Measurements from ENCODE around the gene GNAL. TPM values are rescaled to one million over a fixed set of nuclear protein-coding genes. Genes with fewer than 3 reads are reported as not detected.
A peak's percentile ranks its signal among the peaks of the same experiment; 100 is the strongest.

GNAL gene
- total and polyA plus RNA-seq, 2 donors from 2014 or later: 1.8 to 9.7 TPM

DNA sequence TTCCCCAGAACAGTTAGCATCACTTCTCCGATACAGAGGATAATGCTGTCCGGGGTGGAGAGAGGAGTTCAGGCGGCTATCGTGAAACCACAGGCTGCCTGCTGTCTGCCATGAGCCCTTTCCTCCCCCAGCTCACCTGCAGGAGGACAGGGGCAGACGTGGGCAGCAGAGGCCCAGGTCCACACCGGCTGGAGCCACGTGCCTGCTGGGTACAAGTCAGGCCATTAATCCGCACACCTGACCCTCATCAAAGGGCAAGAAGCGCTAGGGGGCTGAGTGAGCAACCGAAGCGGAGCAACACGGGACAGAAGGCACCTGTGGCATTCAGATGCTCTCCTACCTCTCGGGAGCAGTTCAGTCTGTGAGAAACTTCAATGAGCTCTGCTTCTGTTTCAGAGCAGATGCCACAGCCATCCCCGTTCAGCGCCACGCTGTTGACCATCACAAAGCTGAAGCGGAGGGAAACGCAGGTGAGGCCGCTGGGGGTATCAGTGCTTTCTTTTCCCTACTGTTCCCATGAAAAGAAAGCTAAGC, 197.6 kb downstream of the GNAL start:
- no peak overlapping the region for H3K27ac ChIP-seq (ENCODE audit: low read depth in 2 of 2, low read length in 2 of 2)
- peak in 4 of 5 donors; percentile 43 to 51 (median 47) for DNase-seq
- TF ChIP-seq, protein P1, sequence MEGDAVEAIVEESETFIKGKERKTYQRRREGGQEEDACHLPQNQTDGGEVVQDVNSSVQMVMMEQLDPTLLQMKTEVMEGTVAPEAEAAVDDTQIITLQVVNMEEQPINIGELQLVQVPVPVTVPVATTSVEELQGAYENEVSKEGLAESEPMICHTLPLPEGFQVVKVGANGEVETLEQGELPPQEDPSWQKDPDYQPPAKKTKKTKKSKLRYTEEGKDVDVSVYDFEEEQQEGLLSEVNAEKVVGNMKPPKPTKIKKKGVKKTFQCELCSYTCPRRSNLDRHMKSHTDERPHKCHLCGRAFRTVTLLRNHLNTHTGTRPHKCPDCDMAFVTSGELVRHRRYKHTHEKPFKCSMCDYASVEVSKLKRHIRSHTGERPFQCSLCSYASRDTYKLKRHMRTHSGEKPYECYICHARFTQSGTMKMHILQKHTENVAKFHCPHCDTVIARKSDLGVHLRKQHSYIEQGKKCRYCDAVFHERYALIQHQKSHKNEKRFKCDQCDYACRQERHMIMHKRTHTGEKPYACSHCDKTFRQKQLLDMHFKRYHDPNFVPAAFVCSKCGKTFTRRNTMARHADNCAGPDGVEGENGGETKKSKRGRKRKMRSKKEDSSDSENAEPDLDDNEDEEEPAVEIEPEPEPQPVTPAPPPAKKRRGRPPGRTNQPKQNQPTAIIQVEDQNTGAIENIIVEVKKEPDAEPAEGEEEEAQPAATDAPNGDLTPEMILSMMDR (IDR thresholded peaks at IDR 0.05; ENCODE audit: borderline replicate concordance, extremely low read depth, insufficient read depth): no peak
- peaks cover 0 to 5% (median 4%) of the 10 kb centered on the region in 3 donors for H3K4me1 ChIP-seq (ENCODE audit: control insufficient read depth in 2 of 3, insufficient read depth in 2 of 3, low read depth in 1 of 3, low read length in 3 of 3)
- intact Hi-C loops (cut with DNase I): no loop called here
- no peak overlapping the region for H3K4me3 ChIP-seq (ENCODE audit: low read length in 3 of 3)
- H3K9me3 ChIP-seq (ENCODE audit: control insufficient read depth in 2 of 3, insufficient read depth in 1 of 3, low read length in 3 of 3): no peaks in the 10 kb centered on the region
- peaks cover 0 to 29% (median 15%) of the 10 kb centered on the region in 3 donors for H3K36me3 ChIP-seq (ENCODE audit: control insufficient read depth in 2 of 3, insufficient read depth in 3 of 3, low read length in 3 of 3)
- no peak for FAIRE-seq
- no peaks in the 10 kb centered on the region for H3K27me3 ChIP-seq (ENCODE audit: control insufficient read depth, insufficient read depth, low read length)
- H3K9ac ChIP-seq (ENCODE audit: low read length in 3 of 3): no peak overlapping the region

DNA sequence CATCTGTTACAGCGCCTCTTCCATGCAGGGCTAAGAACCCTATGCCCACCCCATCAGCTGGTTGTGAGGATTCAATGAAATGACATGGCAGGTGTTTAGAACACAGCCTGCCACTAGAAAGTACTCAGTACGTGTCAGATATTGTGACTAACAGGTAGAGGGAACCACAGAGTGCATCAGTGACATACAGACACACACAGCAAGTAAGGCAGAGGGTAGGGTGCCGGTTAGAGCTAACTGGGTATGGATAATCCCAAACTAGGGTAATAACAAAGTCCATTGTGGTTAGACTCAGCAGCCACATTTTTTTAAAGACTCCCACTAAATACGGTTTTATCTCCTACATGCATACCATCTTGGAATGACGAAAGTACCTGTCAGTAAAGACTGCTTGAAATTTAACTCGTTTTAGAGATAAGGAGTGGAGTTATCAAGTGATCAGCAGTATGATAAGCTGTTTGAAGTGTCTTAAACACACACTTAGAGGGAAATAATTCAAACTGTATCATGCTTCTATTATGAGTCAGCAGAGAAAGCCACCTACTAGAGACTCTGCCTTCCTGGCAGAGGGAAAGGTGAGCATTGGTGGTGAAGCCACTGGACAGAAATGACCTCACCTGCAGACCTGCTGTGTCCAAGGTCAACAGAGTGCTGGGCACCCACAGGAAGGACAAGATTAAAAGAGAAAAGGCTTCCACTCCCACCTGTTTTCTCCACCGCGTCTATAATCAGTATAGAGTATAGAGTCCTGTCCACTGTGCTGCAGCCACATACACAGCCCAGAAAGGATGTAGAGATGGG, 198.5 kb downstream of the GNAL start:
- peaks cover 0 to 29% (median 15%) of the 10 kb centered on the region in 3 donors for H3K36me3 ChIP-seq (ENCODE audit: control insufficient read depth in 2 of 3, insufficient read depth in 3 of 3, low read length in 3 of 3)
- peaks cover 0 to 5% (median 4%) of the 10 kb centered on the region in 3 donors for H3K4me1 ChIP-seq (ENCODE audit: control insufficient read depth in 2 of 3, insufficient read depth in 2 of 3, low read depth in 1 of 3, low read length in 3 of 3)
- H3K9ac ChIP-seq (ENCODE audit: low read length in 3 of 3): no peak overlapping the region
- TF ChIP-seq, protein P1 (IDR thresholded peaks at IDR 0.05; ENCODE audit: borderline replicate concordance, extremely low read depth, insufficient read depth): no peak
- H3K9me3 ChIP-seq (ENCODE audit: control insufficient read depth in 2 of 3, insufficient read depth in 1 of 3, low read length in 3 of 3): no peaks in the 10 kb centered on the region
- intact Hi-C loops (cut with DNase I): no loop called here
- no peak overlapping the region for H3K27ac ChIP-seq (ENCODE audit: low read depth in 2 of 2, low read length in 2 of 2)
- H3K4me3 ChIP-seq (ENCODE audit: low read length in 3 of 3): no peak overlapping the region
- H3K27me3 ChIP-seq (ENCODE audit: control insufficient read depth, insufficient read depth, low read length): no peaks in the 10 kb centered on the region
- DNase-seq: no peak
- FAIRE-seq: no peak

DNA sequence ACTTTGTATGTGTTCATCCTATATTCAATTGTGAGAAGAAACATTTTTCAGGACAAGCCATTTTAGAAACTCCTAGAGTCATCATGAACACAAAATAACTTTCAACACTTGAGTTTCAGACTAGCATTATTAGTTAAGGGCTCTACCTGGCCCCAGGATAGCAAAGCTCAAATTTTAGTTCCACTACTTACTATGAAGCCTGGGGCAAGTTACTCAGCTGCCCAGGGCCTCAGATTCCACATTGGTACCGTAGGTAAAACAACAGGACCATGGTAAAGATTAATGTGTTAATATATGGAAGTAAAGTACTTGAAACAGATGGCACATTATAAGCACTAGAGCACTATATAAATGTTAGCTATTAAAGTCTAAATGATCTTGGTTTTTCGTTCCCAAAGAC, 199.7 kb downstream of the GNAL start:
- Histone ChIP-seq H3K4me1 (ENCODE audit: control insufficient read depth in 2 of 3, insufficient read depth in 2 of 3, low read depth in 1 of 3, low read length in 3 of 3) (peaks cover 0 to 5% (median 4%) of the 10 kb centered on the region in 3 donors), H3K27ac (ENCODE audit: low read depth in 2 of 2, low read length in 2 of 2) (no peak overlapping the region), H3K9ac (ENCODE audit: low read length in 3 of 3) (no peak overlapping the region), H3K4me3 (ENCODE audit: low read length in 3 of 3) (no peak overlapping the region), H3K36me3 (ENCODE audit: control insufficient read depth in 2 of 3, insufficient read depth in 3 of 3, low read length in 3 of 3) (peaks cover 0 to 29% (median 15%) of the 10 kb centered on the region in 3 donors), H3K9me3 (ENCODE audit: control insufficient read depth in 2 of 3, insufficient read depth in 1 of 3, low read length in 3 of 3) (no peaks in the 10 kb centered on the region), H3K27me3 (ENCODE audit: control insufficient read depth, insufficient read depth, low read length) (no peaks in the 10 kb centered on the region)
- no peak for FAIRE-seq
- TF ChIP-seq, protein P1 (IDR thresholded peaks at IDR 0.05; ENCODE audit: borderline replicate concordance, extremely low read depth, insufficient read depth): no peak
- intact Hi-C loops (cut with DNase I): no loop called here
- DNase-seq: no peak

All from kidney (tissue), 14 donors.